Neural progenitor cell (in vitro differentiated cells): ENCODE measurements around the gene MKNK2. TPM values are rescaled to one million over a fixed set of nuclear protein-coding genes. Genes with fewer than 3 reads are reported as not detected.

Source experiments
- DNase-seq: peaks from one replicate; pipeline ENCODE4 v3.0.0-alpha.2; 2016; ENCODE audit warnings: low spot score
- H2AFZ ChIP-seq: fragments of 200-600 bp; sonication (generic); replicated peaks from 2 replicates; pipeline ENCODE4 v1.6.1; 2016; ENCODE audit warnings: antibody characterized with exemption
- H3F3A ChIP-seq: fragments of 200-600 bp; sonication (generic); 2 replicates; pipeline ENCODE4 v1.6.1; 2016; ENCODE audit warnings: antibody characterized with exemption, low read depth
- H3K27ac ChIP-seq: fragments of 200-600 bp; sonication (generic); 2 replicates; pipeline ENCODE4 v1.5.1; 2016; ENCODE audit warnings: mild to moderate bottlenecking
- H3K27me3 ChIP-seq: fragments of 200-600 bp; sonication (generic); 2 replicates; pipeline ENCODE4 v1.6.1; 2016; ENCODE audit warnings: mild to moderate bottlenecking, moderate library complexity
- H3K36me3 ChIP-seq: fragments of 200-600 bp; sonication (generic); 2 replicates; pipeline ENCODE4 v1.5.1; 2016
- H3K4me1 ChIP-seq: fragments of 200-600 bp; sonication (generic); 2 replicates; pipeline ENCODE4 v1.6.1; 2016; ENCODE audit warnings: mixed run types
- H3K4me2 ChIP-seq: fragments of 200-600 bp; sonication (generic); 2 replicates; pipeline ENCODE4 v1.6.1; 2016
- H3K4me3 ChIP-seq: fragments of 200-600 bp; sonication (generic); 2 replicates; pipeline ENCODE4 v1.5.1; 2016
- H3K79me2 ChIP-seq: fragments of 200-600 bp; sonication (generic); 2 replicates; pipeline ENCODE4 v1.6.1; 2016; ENCODE audit warnings: low read depth
- H3K9ac ChIP-seq: fragments of 200-600 bp; sonication (generic); 2 replicates; pipeline ENCODE4 v1.6.1; 2016
- H3K9me3 ChIP-seq: fragments of 200-600 bp; sonication (generic); 2 replicates; pipeline ENCODE4 v1.5.1; 2016; ENCODE audit warnings: low read depth
- H4K20me1 ChIP-seq: fragments of 200-600 bp; sonication (generic); 2 replicates; pipeline ENCODE4 v1.6.1; 2016; ENCODE audit warnings: low read depth
- H3K27ac Mint-ChIP-seq: 3 replicates; pipeline ENCODE4 v1.8.0; 2021; ENCODE audit warnings: mixed read lengths
- H3K27me3 Mint-ChIP-seq: 2 replicates; pipeline ENCODE4 v1.8.0; 2022; ENCODE audit warnings: low read depth, mild to moderate bottlenecking, inconsistent platforms, moderate library complexity, mixed read lengths; ENCODE audit not compliant: insufficient read depth
- H3K36me3 Mint-ChIP-seq: 3 replicates; pipeline ENCODE4 v1.8.0; 2021; ENCODE audit warnings: mixed read lengths
- H3K4me1 Mint-ChIP-seq: 3 replicates; pipeline ENCODE4 v1.8.0; 2021; ENCODE audit warnings: mixed read lengths
- H3K4me3 Mint-ChIP-seq: 3 replicates; pipeline ENCODE4 v1.8.0; 2021; ENCODE audit warnings: mild to moderate bottlenecking, moderate library complexity, mixed read lengths
- H3K9me3 Mint-ChIP-seq: 3 replicates; pipeline ENCODE4 v1.8.0; 2020; ENCODE audit warnings: mixed read lengths
- CTCF ChIP-seq: fragments of 200-600 bp; sonication (generic); IDR thresholded peaks from 2 replicates; pipeline ENCODE4 v1.5.1; 2017; ENCODE audit warnings: antibody characterized with exemption, mild to moderate bottlenecking
- EZH2 ChIP-seq: fragments of 200-600 bp; sonication (generic); IDR thresholded peaks from 2 replicates; pipeline ENCODE4 v1.6.1; 2017; ENCODE audit warnings: antibody characterized with exemption, mild to moderate bottlenecking, moderate library complexity
- EZH2phosphoT487 ChIP-seq: fragments of 200-600 bp; sonication (generic); IDR thresholded peaks from 2 replicates; pipeline ENCODE4 v1.6.1; 2017; ENCODE audit warnings: antibody characterized with exemption
- total RNA-seq: library from RNA; depleted of rRNA; stranded (reverse); fragments of >200 nt; gene quantifications from 2 replicates; pipeline ENCODE4 v1.2.3, GENCODE V29; 2015; ENCODE audit warnings: low replicate concordance

MKNK2 gene
- total RNA-seq, 1 donor from 2014 or later: 46.0 TPM

GRCh38 chr19:2045501-2046045, 5.5 kb downstream of the MKNK2 start:
- TF ChIP-seq CTCF (no peak), EZH2 (no peak), EZH2phosphoT487 (no peak)
- H3K4me1 Mint-ChIP-seq: peaks cover 17% of the 10 kb centered on the region
- H3K4me3 Mint-ChIP-seq: no peak overlapping the region
- H3K36me3 Mint-ChIP-seq: no peaks in the 10 kb centered on the region
- Histone ChIP-seq H2AFZ (no peak overlapping the region), H3K27me3 (no peaks in the 10 kb centered on the region), H3F3A (peaks cover 20% of the 10 kb centered on the region), H3K9ac (no peak overlapping the region), H3K79me2 (peaks cover 52% of the 10 kb centered on the region), H3K9me3 (no peaks in the 10 kb centered on the region), H3K4me3 (no peak overlapping the region), H3K4me1 (peaks cover 18% of the 10 kb centered on the region), H3K36me3 (no peaks in the 10 kb centered on the region), H3K27ac (no peak overlapping the region), H4K20me1 (peaks cover 61% of the 10 kb centered on the region), H3K4me2 (no peak overlapping the region)
- no peak for DNase-seq
- no peaks in the 10 kb centered on the region for H3K9me3 Mint-ChIP-seq
- no peak overlapping the region for H3K27ac Mint-ChIP-seq
- peaks cover 3% of the 10 kb centered on the region for H3K27me3 Mint-ChIP-seq

- peak overlapping the region; percentile 69 for H3K4me3 Mint-ChIP-seq
- no peak overlapping the region for H2AFZ ChIP-seq
- H3K4me1 ChIP-seq: peaks cover 22% of the 10 kb centered on the region
- H3K27me3 ChIP-seq: no peaks in the 10 kb centered on the region
- no peaks in the 10 kb centered on the region for H3K36me3 ChIP-seq
- TF ChIP-seq EZH2 (no peak), CTCF (no peak), EZH2phosphoT487 (no peak)
- H4K20me1 ChIP-seq: peaks cover 59% of the 10 kb centered on the region
- no peak overlapping the region for H3K27ac ChIP-seq
- H3K27ac Mint-ChIP-seq: no peak overlapping the region
- H3K9me3 ChIP-seq: no peaks in the 10 kb centered on the region
- no peak overlapping the region for H3K4me3 ChIP-seq
- peaks cover 20% of the 10 kb centered on the region for H3F3A ChIP-seq
- no peak overlapping the region for H3K9ac ChIP-seq
- no peak for DNase-seq
- peaks cover 49% of the 10 kb centered on the region for H3K79me2 ChIP-seq
- peaks cover 17% of the 10 kb centered on the region for H3K4me1 Mint-ChIP-seq
- H3K27me3 Mint-ChIP-seq: peaks cover 3% of the 10 kb centered on the region
- no peaks in the 10 kb centered on the region for H3K9me3 Mint-ChIP-seq
- no peak overlapping the region for H3K4me2 ChIP-seq
- no peaks in the 10 kb centered on the region for H3K36me3 Mint-ChIP-seq
These were observed 6.1 kb downstream of the MKNK2 start for GRCh38 chr19:2044709-2045500.

GRCh38 chr19:2043961-2044708, 6.9 kb downstream of the MKNK2 start:
- no peak overlapping the region for H3K27ac Mint-ChIP-seq
- H3K9me3 Mint-ChIP-seq: no peaks in the 10 kb centered on the region
- H3K36me3 Mint-ChIP-seq: peaks cover 4% of the 10 kb centered on the region
- H2AFZ ChIP-seq: no peak overlapping the region
- H3K4me1 Mint-ChIP-seq: peaks cover 12% of the 10 kb centered on the region
- peak; percentile 16 for DNase-seq
- H3K9ac ChIP-seq: no peak overlapping the region
- no peaks in the 10 kb centered on the region for H3K9me3 ChIP-seq
- no peak overlapping the region for H3K4me3 Mint-ChIP-seq
- H3K36me3 ChIP-seq: no peaks in the 10 kb centered on the region
- TF ChIP-seq EZH2phosphoT487 (no peak), CTCF (no peak), EZH2 (no peak)
- no peak overlapping the region for H3K4me3 ChIP-seq
- H3K27me3 Mint-ChIP-seq: peaks cover 3% of the 10 kb centered on the region
- peaks cover 41% of the 10 kb centered on the region for H3K79me2 ChIP-seq
- H3K27ac ChIP-seq: no peak overlapping the region
- no peaks in the 10 kb centered on the region for H3K27me3 ChIP-seq
- H3K4me1 ChIP-seq: peaks cover 22% of the 10 kb centered on the region
- H4K20me1 ChIP-seq: peaks cover 51% of the 10 kb centered on the region
- H3K4me2 ChIP-seq: no peak overlapping the region
- peaks cover 24% of the 10 kb centered on the region for H3F3A ChIP-seq
